Measurements from ENCODE around the gene TMEM131. TPM values are rescaled to one million over a fixed set of nuclear protein-coding genes. Genes with fewer than 3 reads are reported as not detected.
"Not testable (repeated sequence)": the region's sequence is repeated elsewhere in the genome, so short reads cannot be mapped to it uniquely, and the experiment has no call there.

The TMEM131 gene, protein sequence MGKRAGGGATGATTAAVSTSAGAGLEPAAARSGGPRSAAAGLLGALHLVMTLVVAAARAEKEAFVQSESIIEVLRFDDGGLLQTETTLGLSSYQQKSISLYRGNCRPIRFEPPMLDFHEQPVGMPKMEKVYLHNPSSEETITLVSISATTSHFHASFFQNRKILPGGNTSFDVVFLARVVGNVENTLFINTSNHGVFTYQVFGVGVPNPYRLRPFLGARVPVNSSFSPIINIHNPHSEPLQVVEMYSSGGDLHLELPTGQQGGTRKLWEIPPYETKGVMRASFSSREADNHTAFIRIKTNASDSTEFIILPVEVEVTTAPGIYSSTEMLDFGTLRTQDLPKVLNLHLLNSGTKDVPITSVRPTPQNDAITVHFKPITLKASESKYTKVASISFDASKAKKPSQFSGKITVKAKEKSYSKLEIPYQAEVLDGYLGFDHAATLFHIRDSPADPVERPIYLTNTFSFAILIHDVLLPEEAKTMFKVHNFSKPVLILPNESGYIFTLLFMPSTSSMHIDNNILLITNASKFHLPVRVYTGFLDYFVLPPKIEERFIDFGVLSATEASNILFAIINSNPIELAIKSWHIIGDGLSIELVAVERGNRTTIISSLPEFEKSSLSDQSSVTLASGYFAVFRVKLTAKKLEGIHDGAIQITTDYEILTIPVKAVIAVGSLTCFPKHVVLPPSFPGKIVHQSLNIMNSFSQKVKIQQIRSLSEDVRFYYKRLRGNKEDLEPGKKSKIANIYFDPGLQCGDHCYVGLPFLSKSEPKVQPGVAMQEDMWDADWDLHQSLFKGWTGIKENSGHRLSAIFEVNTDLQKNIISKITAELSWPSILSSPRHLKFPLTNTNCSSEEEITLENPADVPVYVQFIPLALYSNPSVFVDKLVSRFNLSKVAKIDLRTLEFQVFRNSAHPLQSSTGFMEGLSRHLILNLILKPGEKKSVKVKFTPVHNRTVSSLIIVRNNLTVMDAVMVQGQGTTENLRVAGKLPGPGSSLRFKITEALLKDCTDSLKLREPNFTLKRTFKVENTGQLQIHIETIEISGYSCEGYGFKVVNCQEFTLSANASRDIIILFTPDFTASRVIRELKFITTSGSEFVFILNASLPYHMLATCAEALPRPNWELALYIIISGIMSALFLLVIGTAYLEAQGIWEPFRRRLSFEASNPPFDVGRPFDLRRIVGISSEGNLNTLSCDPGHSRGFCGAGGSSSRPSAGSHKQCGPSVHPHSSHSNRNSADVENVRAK (N-terminal part only)
- 26.2 and 28.9 TPM in 2 replicates for total RNA-seq (2021)
- percentile 81 among the genes with signal in this experiment for Bru-seq, nascent RNA
- BruChase-seq, experiment 1, labeled RNA remaining after a 2-hour chase, result percentile 70 among the genes with signal in this experiment
- percentile 66 among the genes with signal in this experiment for BruChase-seq, experiment 2, labeled RNA remaining after a 6-hour chase
- long read RNA-seq, full-length matches to known transcripts, result 2 of 13 reads
- long read RNA-seq, partial matches to known transcripts, result 5 of 13 reads
- long read RNA-seq, other reads (novel, unspliced or antisense), result 6 of 13 reads

DNA sequence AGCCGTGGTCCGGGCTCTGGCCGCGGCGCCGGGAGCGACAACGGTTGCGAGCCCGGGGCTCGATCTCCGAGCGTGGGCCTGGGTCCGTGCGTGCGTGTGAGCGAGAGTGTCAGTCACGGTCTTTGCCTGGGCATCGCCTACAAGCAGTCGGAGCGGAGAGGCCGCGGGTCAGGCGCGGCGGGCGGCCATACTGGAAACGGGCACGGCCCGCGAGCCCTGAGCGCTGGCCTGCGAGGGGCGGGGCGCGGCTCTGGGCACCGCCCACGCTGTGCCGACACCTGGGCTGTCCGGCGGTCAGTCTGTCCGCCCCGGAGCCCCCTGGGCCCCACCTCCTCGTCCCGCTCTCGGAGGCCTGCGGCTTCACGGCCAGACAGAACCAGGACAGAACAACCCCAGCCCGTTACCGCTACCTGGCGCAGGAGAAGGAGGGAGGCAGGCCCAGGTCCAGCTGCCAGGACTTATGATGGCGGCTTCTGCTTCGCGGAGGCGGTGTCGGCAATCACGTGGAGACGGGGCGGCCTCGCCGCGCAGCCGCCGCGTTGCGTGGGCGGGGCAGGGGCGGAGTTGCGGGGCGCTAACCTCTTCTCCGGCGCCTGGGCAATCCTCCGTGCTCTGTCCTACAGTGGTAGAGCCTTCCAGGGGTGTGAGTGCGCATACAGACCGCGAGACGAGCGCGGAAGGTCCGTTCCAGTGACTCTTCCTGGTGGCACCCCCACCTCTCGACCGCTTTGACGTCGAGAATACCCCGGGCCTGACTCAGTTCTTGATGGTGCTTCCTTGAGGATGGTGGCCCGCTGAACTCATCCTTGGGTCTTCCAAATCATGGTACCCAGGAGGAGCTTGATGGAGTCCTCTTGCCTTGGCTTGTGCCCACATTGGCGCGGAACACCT is at the start of gene TMEM131:
TMEM131 (minus strand) TSS at position 215 of the 891 bp plus-strand sequence. CDS start 286 bp downstream, outside the sequence.
- peak within 1 kb of the TSS; percentile 83 for H3K4me3 ChIP-seq (ENCODE audit: low read depth, low read length, poor library complexity, severe bottlenecking)
- intact Hi-C loops (cut with micrococcal nuclease; ENCODE audit: unreplicated experiment), result loop anchor here (10.0 kb wide), 1 partner anchor 191 kb away; no protein-coding TSS in a partner anchor
- H3K9me3 ChIP-seq (ENCODE audit: low read depth, low read length, poor library complexity, severe bottlenecking), result no peaks in the 10 kb centered on the region
- POLR2A ChIA-PET (ENCODE audit: low non-redundant PET), result no interaction called here
- no peaks in the 10 kb centered on the region for H3K36me3 ChIP-seq (ENCODE audit: insufficient read depth, low read length, poor library complexity, severe bottlenecking)
- H3K27me3 ChIP-seq (replicated peaks; ENCODE audit: insufficient read depth, low read depth, low read length, poor library complexity), result no peaks in the 10 kb centered on the region
- CTCF ChIA-PET, result no interaction called here
- BruUV-seq (replicated peaks), result no TSS peak
- peak; percentile 93 for DNase-seq (ENCODE audit: low spot score)
- TF ChIP-seq EZH2 (IDR thresholded peaks at IDR 0.05; ENCODE audit: borderline replicate concordance, low read depth, low read length, poor library complexity, severe bottlenecking), result no peak
- TF ChIP-seq, protein P1, sequence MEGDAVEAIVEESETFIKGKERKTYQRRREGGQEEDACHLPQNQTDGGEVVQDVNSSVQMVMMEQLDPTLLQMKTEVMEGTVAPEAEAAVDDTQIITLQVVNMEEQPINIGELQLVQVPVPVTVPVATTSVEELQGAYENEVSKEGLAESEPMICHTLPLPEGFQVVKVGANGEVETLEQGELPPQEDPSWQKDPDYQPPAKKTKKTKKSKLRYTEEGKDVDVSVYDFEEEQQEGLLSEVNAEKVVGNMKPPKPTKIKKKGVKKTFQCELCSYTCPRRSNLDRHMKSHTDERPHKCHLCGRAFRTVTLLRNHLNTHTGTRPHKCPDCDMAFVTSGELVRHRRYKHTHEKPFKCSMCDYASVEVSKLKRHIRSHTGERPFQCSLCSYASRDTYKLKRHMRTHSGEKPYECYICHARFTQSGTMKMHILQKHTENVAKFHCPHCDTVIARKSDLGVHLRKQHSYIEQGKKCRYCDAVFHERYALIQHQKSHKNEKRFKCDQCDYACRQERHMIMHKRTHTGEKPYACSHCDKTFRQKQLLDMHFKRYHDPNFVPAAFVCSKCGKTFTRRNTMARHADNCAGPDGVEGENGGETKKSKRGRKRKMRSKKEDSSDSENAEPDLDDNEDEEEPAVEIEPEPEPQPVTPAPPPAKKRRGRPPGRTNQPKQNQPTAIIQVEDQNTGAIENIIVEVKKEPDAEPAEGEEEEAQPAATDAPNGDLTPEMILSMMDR (conservative IDR thresholded peaks at IDR 0.05; ENCODE audit: low read depth, low read length), result no peak
- peak within 1 kb of the TSS; percentile 96 for H3K27ac ChIP-seq (ENCODE audit: low read depth, low read length, poor library complexity, severe bottlenecking)
- peaks cover 11% of the 10 kb centered on the region for H3K4me1 ChIP-seq (ENCODE audit: insufficient read depth, low read length, poor library complexity, severe bottlenecking)

DNA sequence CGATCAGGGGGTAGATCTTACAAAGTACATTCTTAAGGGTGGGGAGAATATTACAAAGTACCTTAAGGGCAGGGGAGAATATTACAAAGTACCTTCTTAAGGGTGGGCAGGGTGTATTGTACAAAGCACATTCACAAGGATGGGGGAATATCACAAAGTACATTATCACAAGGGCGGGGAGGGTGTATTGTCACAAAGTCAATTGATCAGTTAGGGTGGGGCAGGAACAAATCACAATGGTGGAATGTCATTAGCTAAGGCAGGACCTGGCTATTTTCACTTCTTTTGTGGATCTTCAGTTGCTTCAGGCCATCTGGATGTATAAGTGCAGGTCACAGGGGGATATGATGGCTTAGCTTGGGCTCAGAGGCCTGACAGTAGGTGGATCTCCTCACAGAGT is 49.0 kb upstream of the TMEM131 start:
- intact Hi-C loops (cut with micrococcal nuclease; ENCODE audit: unreplicated experiment); H3K27ac ChIP-seq (ENCODE audit: low read depth, low read length, poor library complexity, severe bottlenecking); H3K9me3 ChIP-seq (ENCODE audit: low read depth, low read length, poor library complexity, severe bottlenecking); H3K36me3 ChIP-seq (ENCODE audit: insufficient read depth, low read length, poor library complexity, severe bottlenecking); POLR2A ChIA-PET (ENCODE audit: low non-redundant PET); DNase-seq (ENCODE audit: low spot score); H3K4me1 ChIP-seq (ENCODE audit: insufficient read depth, low read length, poor library complexity, severe bottlenecking); BruUV-seq (replicated peaks); CTCF ChIA-PET; H3K4me3 ChIP-seq (ENCODE audit: low read depth, low read length, poor library complexity, severe bottlenecking): not testable (repeated sequence)
- peaks cover 10% of the 10 kb centered on the region for H3K27me3 ChIP-seq (replicated peaks; ENCODE audit: insufficient read depth, low read depth, low read length, poor library complexity)

DNA sequence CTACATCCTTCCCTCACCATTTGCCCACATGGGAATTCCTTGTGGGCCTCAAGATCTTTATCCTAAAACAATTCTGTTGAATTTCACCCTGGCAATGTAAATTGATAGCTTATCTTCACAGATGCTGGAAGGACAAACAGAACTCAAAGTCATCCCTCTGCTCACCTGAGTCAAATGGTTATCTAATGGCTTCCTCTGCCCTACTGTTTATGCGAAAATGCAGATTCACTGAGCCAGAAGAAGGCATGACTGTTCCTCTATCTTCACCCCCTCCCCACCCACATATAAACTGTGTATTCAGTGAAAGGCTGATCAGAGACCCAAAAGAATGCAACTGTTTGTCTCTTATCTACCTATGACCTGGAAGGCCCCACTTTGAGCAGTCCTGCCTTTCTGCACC is 47.4 kb upstream of the TMEM131 start:
- CTCF ChIA-PET, result no interaction called here
- no peak for DNase-seq (ENCODE audit: low spot score)
- POLR2A ChIA-PET (ENCODE audit: low non-redundant PET), result no interaction called here
- H3K9me3 ChIP-seq (ENCODE audit: low read depth, low read length, poor library complexity, severe bottlenecking), result no peaks in the 10 kb centered on the region
- no peaks in the 10 kb centered on the region for H3K4me1 ChIP-seq (ENCODE audit: insufficient read depth, low read length, poor library complexity, severe bottlenecking)
- BruUV-seq (replicated peaks), result no TSS peak
- TF ChIP-seq, protein P1 (conservative IDR thresholded peaks at IDR 0.05; ENCODE audit: low read depth, low read length), result no peak
- no peak for TF ChIP-seq EZH2 (IDR thresholded peaks at IDR 0.05; ENCODE audit: borderline replicate concordance, low read depth, low read length, poor library complexity, severe bottlenecking)
- intact Hi-C loops (cut with micrococcal nuclease; ENCODE audit: unreplicated experiment), result no loop called here
- peaks cover under 1% of the 10 kb centered on the region for H3K27me3 ChIP-seq (replicated peaks; ENCODE audit: insufficient read depth, low read depth, low read length, poor library complexity)
- H3K36me3 ChIP-seq (ENCODE audit: insufficient read depth, low read length, poor library complexity, severe bottlenecking), result no peaks in the 10 kb centered on the region
- no peak overlapping the region for H3K27ac ChIP-seq (ENCODE audit: low read depth, low read length, poor library complexity, severe bottlenecking)
- no peak overlapping the region for H3K4me3 ChIP-seq (ENCODE audit: low read depth, low read length, poor library complexity, severe bottlenecking)
